ENCODE results near the gene SNX9.
"Not testable (repeated sequence)": the region's sequence is repeated elsewhere in the genome, so short reads cannot be mapped to it uniquely, and the experiment has no call there.

The SNX9 gene

GRCh38 chr6:157966589-157966977 lies 143.5 kb downstream of the SNX9 start:
- TF ChIP-seq CTCF (IDR thresholded peaks at IDR 0.05; ENCODE audit: unreplicated experiment in 3 of 3) = no peak
- Mint-ChIP-seq H3K36me3 (ENCODE audit: low read depth) (no peaks in the 10 kb centered on the region), H3K27ac (no peak overlapping the region), H3K9me3 (no peaks in the 10 kb centered on the region), H3K4me3 (no peak overlapping the region), H3K4me1 (peaks cover 10% of the 10 kb centered on the region), H3K27me3 (ENCODE audit: low read depth) (no peaks in the 10 kb centered on the region)

DNA sequence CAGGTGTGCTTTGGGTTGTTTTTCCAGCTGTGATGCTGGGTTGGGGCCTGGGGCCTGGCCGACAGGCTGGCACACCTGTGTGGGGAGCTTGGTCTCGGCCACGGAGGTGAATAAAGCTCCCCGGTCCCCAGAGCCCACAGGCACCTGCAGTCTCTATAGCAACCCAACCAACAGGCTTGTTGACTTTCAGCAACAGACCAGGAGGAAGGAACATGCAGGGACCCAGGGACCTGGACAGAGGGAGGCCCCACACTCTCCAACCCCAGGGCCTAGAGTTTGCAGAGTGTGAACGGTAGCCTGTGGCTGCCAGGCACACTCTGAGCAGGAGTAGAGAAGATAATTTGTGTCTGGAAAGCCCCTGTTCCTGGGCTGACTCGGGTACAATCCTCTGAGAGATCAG lies 144.0 kb downstream of the SNX9 start:
- no peak for TF ChIP-seq CTCF (IDR thresholded peaks at IDR 0.05; ENCODE audit: unreplicated experiment in 3 of 3)
- no peaks in the 10 kb centered on the region for H3K36me3 Mint-ChIP-seq (ENCODE audit: low read depth)
- no peaks in the 10 kb centered on the region for H3K9me3 Mint-ChIP-seq
- H3K4me3 Mint-ChIP-seq = no peak overlapping the region
- H3K4me1 Mint-ChIP-seq = peaks cover 13% of the 10 kb centered on the region
- H3K27me3 Mint-ChIP-seq (ENCODE audit: low read depth) = no peaks in the 10 kb centered on the region
- H3K27ac Mint-ChIP-seq = no peak overlapping the region

GRCh38 chr6:157967486-157967885 lies 144.4 kb downstream of the SNX9 start:
- Mint-ChIP-seq H3K9me3 (no peaks in the 10 kb centered on the region), H3K36me3 (ENCODE audit: low read depth) (no peaks in the 10 kb centered on the region), H3K27me3 (ENCODE audit: low read depth) (no peaks in the 10 kb centered on the region), H3K4me3 (no peak overlapping the region), H3K4me1 (peaks cover 13% of the 10 kb centered on the region), H3K27ac (no peak overlapping the region)
- TF ChIP-seq CTCF (IDR thresholded peaks at IDR 0.05; ENCODE audit: unreplicated experiment in 3 of 3) = no peak

GRCh38 chr6:157972177-157972576 lies 149.1 kb downstream of the SNX9 start:
- H3K27me3 Mint-ChIP-seq (ENCODE audit: low read depth); H3K27ac Mint-ChIP-seq; H3K4me3 Mint-ChIP-seq; H3K4me1 Mint-ChIP-seq; H3K36me3 Mint-ChIP-seq (ENCODE audit: low read depth); H3K9me3 Mint-ChIP-seq: not testable (repeated sequence)

DNA sequence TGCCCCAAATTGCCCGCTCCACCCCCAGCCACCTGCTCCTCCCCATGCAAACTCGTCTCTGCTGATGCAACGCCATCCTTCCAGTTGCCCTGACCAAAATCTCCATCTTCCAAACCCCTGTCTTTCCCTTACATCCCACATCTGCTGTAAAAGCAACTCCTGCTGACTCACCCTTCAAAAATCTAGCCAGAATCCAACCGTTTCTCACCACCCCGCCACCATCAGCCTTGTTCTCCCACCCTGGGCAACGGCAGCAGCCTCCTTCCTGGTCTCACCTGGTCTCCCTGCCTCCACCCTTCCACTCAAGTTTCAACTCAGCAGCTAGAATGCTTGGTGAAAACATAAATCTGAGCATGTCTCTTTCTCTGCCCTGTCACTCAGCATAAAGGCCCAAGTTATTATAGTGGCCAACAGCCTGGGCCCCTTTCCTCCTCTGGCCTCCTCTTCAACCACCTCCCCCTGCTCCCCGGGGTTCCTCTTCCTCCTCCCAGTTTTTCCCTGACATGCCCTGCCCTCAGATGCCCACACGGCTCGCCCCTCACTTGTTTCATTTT lies 151.4 kb downstream of the SNX9 start:
- no peaks in the 10 kb centered on the region for H3K36me3 Mint-ChIP-seq (ENCODE audit: low read depth)
- peaks cover 3% of the 10 kb centered on the region for H3K27me3 Mint-ChIP-seq (ENCODE audit: low read depth)
- H3K4me3 Mint-ChIP-seq = no peak overlapping the region
- H3K9me3 Mint-ChIP-seq = no peaks in the 10 kb centered on the region
- peaks cover 10% of the 10 kb centered on the region for H3K4me1 Mint-ChIP-seq
- no peak overlapping the region for H3K27ac Mint-ChIP-seq
- TF ChIP-seq CTCF (IDR thresholded peaks at IDR 0.05; ENCODE audit: unreplicated experiment in 3 of 3) = no peak

GRCh38 chr6:157974967-157975366 lies 151.9 kb downstream of the SNX9 start:
- TF ChIP-seq CTCF (IDR thresholded peaks at IDR 0.05; ENCODE audit: unreplicated experiment in 3 of 3) = no peak

More at GRCh38 chr6:157974967-157975366, 151.9 kb downstream of the SNX9 start:
- Mint-ChIP-seq H3K27me3 (ENCODE audit: low read depth) (peaks cover 3% of the 10 kb centered on the region), H3K9me3 (no peaks in the 10 kb centered on the region), H3K27ac (no peak overlapping the region), H3K4me3 (no peak overlapping the region), H3K36me3 (ENCODE audit: low read depth) (no peaks in the 10 kb centered on the region), H3K4me1 (peaks cover 10% of the 10 kb centered on the region)

All from nephron (organoid).